Lower lobe of right lung (tissue), 2 donors: ENCODE data around the gene CACNG6. TPM values are rescaled to one million over a fixed set of nuclear protein-coding genes. Genes with fewer than 3 reads are reported as not detected.

Source experiments
- ATAC-seq, 2 donors: fragments of 200-7000 bp; cut with Tn5 transposase; one replicate each; pipeline ENCODE4 v1.9.1; 2020 to 2022; ENCODE audit warnings: mild to moderate bottlenecking in 2 of 2, moderate library complexity in 2 of 2
- DNase-seq: peaks from one replicate; pipeline ENCODE4 v3.0.0-alpha.2; 2020
- H3K27ac ChIP-seq: fragments of 200-600 bp; one replicate; pipeline ENCODE4 v1.8.0; 2022
- H3K27me3 ChIP-seq: fragments of 200-600 bp; one replicate; pipeline ENCODE4 v1.8.0; 2022; ENCODE audit warnings: low read depth
- H3K36me3 ChIP-seq: fragments of 200-600 bp; one replicate; pipeline ENCODE4 v1.8.0; 2022; ENCODE audit warnings: mild to moderate bottlenecking
- H3K4me1 ChIP-seq: fragments of 200-600 bp; one replicate; pipeline ENCODE4 v1.8.0; 2022
- H3K4me3 ChIP-seq: fragments of 200-600 bp; one replicate; pipeline ENCODE4 v1.8.0; 2022; ENCODE audit warnings: mild to moderate bottlenecking
- H3K9me3 ChIP-seq: fragments of 200-600 bp; one replicate; pipeline ENCODE4 v1.8.0; 2022
- CTCF ChIP-seq: fragments of 200-600 bp; IDR thresholded peaks from one replicate; pipeline ENCODE4 v1.8.0; 2022; ENCODE audit warnings: antibody characterized with exemption, mild to moderate bottlenecking
- intact Hi-C: fragments of 100-400 bp; cut with DNase I; formaldehyde crosslinking; loops from one replicate; pipeline ENCODE4 v1.11.0; 2022
- total RNA-seq: library from RNA; stranded (reverse); fragmentation: NEBNext Ultra II Directional; extraction: Animal tissue kit (Norgen Biotek cat#: 25700); gene quantifications from one replicate; pipeline ENCODE4 v1.2.1, GENCODE V29; 2021
- donor health status: DM: no; HTN: yes; CAD: no; lungs with severe emphysema.

CACNG6 gene
- total RNA-seq, 1 donor from 2014 or later: 2.2 TPM

GRCh38 chr19:53971673-53972072 is 19.8 kb upstream of the CACNG6 start:
- no peak for DNase-seq
- Histone ChIP-seq H3K27ac (no peak overlapping the region), H3K9me3 (no peaks in the 10 kb centered on the region), H3K36me3 (no peaks in the 10 kb centered on the region), H3K4me3 (no peak overlapping the region), H3K27me3 (peaks cover 32% of the 10 kb centered on the region), H3K4me1 (no peaks in the 10 kb centered on the region)
- peak; percentile 33 to 51 for ATAC-seq
- intact Hi-C loops: no loop called here
- TF ChIP-seq CTCF: no peak

- peak; percentile 72 for DNase-seq
- Histone ChIP-seq H3K36me3 (no peaks in the 10 kb centered on the region), H3K4me1 (peaks cover 17% of the 10 kb centered on the region), H3K4me3 (peak overlapping the region; percentile 40), H3K27me3 (peaks cover 74% of the 10 kb centered on the region), H3K9me3 (no peaks in the 10 kb centered on the region), H3K27ac (no peak overlapping the region)
- intact Hi-C loops: no loop called here
- no peak for TF ChIP-seq CTCF
- peak; percentile 81 to 90 for ATAC-seq
These were observed 13.9 kb upstream of the CACNG6 start for GRCh38 chr19:53977429-53977990.

- no peak for TF ChIP-seq CTCF
- Histone ChIP-seq H3K4me1 (peaks cover 17% of the 10 kb centered on the region), H3K27me3 (peaks cover 69% of the 10 kb centered on the region), H3K36me3 (no peaks in the 10 kb centered on the region), H3K9me3 (no peaks in the 10 kb centered on the region), H3K27ac (no peak overlapping the region), H3K4me3 (peak overlapping the region; percentile 40)
- intact Hi-C loops: no loop called here
- ATAC-seq (peak; percentile 50 to 62), DNase-seq (peak; percentile 64)
These were observed 13.3 kb upstream of the CACNG6 start for GRCh38 chr19:53977991-53978731.

GRCh38 chr19:53978975-53979801 is 12.2 kb upstream of the CACNG6 start:
- ATAC-seq: no peak
- Histone ChIP-seq H3K27me3 (peaks cover 79% of the 10 kb centered on the region), H3K4me3 (peak overlapping the region; percentile 35)

More at GRCh38 chr19:53978975-53979801, 12.2 kb upstream of the CACNG6 start:
- H3K4me1 ChIP-seq: peaks cover 17% of the 10 kb centered on the region
- no peaks in the 10 kb centered on the region for H3K9me3 ChIP-seq
- intact Hi-C loops: no loop called here
- DNase-seq: no peak
- no peaks in the 10 kb centered on the region for H3K36me3 ChIP-seq
- TF ChIP-seq CTCF: no peak
- no peak overlapping the region for H3K27ac ChIP-seq
